Endothelial cell of umbilical vein (primary cell): ENCODE measurements around the gene SPIRE1. TPM values are rescaled to one million over a fixed set of nuclear protein-coding genes. Genes with fewer than 3 reads are reported as not detected.

ENCODE experiments used
- BruUV-seq: library from RNA; stranded (reverse); fragments of 400-500 nt; replicated peaks from 2 replicates; lab custom pipeline; 2021; lab: Mats Ljungman, UMichigan
- CTCF ChIA-PET: fragments of 300-600, 350-600 bp; sonication (Branson Sonifier 250); formaldehyde crosslinking; loops from one replicate; lab custom pipeline; 2021; ENCODE audit warnings: antibody characterized with exemption, inconsistent platforms; lab: Charles Lee
- POLR2A ChIA-PET: fragments of 300-600, 350-600 bp; sonication (Branson Sonifier 250); formaldehyde crosslinking; loops from one replicate; lab custom pipeline; 2021; ENCODE audit warnings: antibody characterized with exemption, inconsistent platforms; lab: Charles Lee
- DNase-seq: peaks from one replicate; pipeline ENCODE4 v3.0.0-alpha.2; 2011; ENCODE audit warnings: low read depth, low spot score
- FAIRE-seq: peaks from 2 replicates; lab custom pipeline; 2011; peaks lifted over from hg19 to GRCh38; lab: Jason Lieb, UNC
- H2AFZ ChIP-seq: 2 replicates; pipeline ENCODE4 v1.6.0; 2012; ENCODE audit warnings: low read depth, low read length, control low read depth, inconsistent platforms
- H3K27ac ChIP-seq: 2 replicates; pipeline ENCODE4 v1.5.1; 2011; ENCODE audit warnings: low read depth, mild to moderate bottlenecking, control low read depth, low read length, moderate library complexity; ENCODE audit not compliant: insufficient read depth
- H3K27me3 ChIP-seq, 2 experiments: 2 replicates each; pipeline versions ENCODE4 v1.6.0 to v1.6.1; 2011; ENCODE audit warnings: low read length in 2 of 2, mixed read lengths in 1 of 2; ENCODE audit not compliant: control insufficient read depth in 2 of 2, insufficient read depth in 2 of 2
- H3K36me3 ChIP-seq, 2 experiments: 2 replicates in 1 of 2; 3 replicates in 1 of 2; pipeline ENCODE4 v1.5.1; 2011; ENCODE audit warnings: low read length in 2 of 2, mild to moderate bottlenecking in 1 of 2, moderate library complexity in 1 of 2; ENCODE audit not compliant: control insufficient read depth in 2 of 2, insufficient read depth in 2 of 2; ENCODE audit errors: extremely low read depth in 1 of 2
- H3K4me1 ChIP-seq: 3 replicates; pipeline ENCODE4 v1.5.1; 2011; ENCODE audit warnings: mild to moderate bottlenecking, low read length; ENCODE audit not compliant: control insufficient read depth, insufficient read depth; ENCODE audit errors: extremely low read depth
- H3K4me2 ChIP-seq: 2 replicates; pipeline ENCODE4 v1.6.1; 2011; ENCODE audit warnings: low read length, control low read depth, mixed read lengths; ENCODE audit not compliant: insufficient read depth
- H3K4me3 ChIP-seq, 3 experiments: fragments of 200-600 bp in 1 of 3; sonication (generic), shearing (Covaris generic) in 1 of 3; replicated peaks in 1 of 3; 2 replicates each; pipeline ENCODE4 v1.5.1; 2011 to 2016; ENCODE audit warnings: control low read depth in 3 of 3, low read length in 3 of 3, mild to moderate bottlenecking in 2 of 3, inconsistent platforms in 1 of 3, low read depth in 1 of 3, moderate library complexity in 1 of 3; ENCODE audit not compliant: insufficient read depth in 1 of 3
- H3K79me2 ChIP-seq: 2 replicates; pipeline ENCODE4 v1.6.0; 2012; ENCODE audit warnings: low read length, inconsistent platforms; ENCODE audit not compliant: control insufficient read depth, insufficient read depth
- H3K9ac ChIP-seq: replicated peaks from 2 replicates; pipeline ENCODE3; 2011; ENCODE audit warnings: low read length, control low read depth; ENCODE audit not compliant: insufficient read depth; ENCODE audit errors: extremely low read depth
- H3K9me1 ChIP-seq: replicated peaks from 3 replicates; pipeline ENCODE4 v1.6.0; 2011; ENCODE audit warnings: mild to moderate bottlenecking, low read length; ENCODE audit not compliant: control insufficient read depth, insufficient read depth; ENCODE audit errors: extremely low read depth
- H3K9me3 ChIP-seq: replicated peaks from 2 replicates; pipeline ENCODE4 v1.5.1; 2012; ENCODE audit warnings: low read length, inconsistent platforms; ENCODE audit not compliant: control insufficient read depth, insufficient read depth
- H4K20me1 ChIP-seq: replicated peaks from 2 replicates; pipeline ENCODE3; 2011; ENCODE audit warnings: mild to moderate bottlenecking, low read length; ENCODE audit not compliant: control insufficient read depth, insufficient read depth; ENCODE audit errors: extremely low read depth
- EZH2 ChIP-seq: IDR thresholded peaks from 2 replicates; pipeline ENCODE4 v1.6.1; 2012; ENCODE audit warnings: borderline replicate concordance, low read depth, mild to moderate bottlenecking, moderate library complexity, low read length, inconsistent platforms; ENCODE audit not compliant: severe bottlenecking
- FOS ChIP-seq: IDR thresholded peaks from 2 replicates; pipeline ENCODE4 v1.6.1; 2011; ENCODE audit warnings: mild to moderate bottlenecking, low read length, moderate library complexity, borderline replicate concordance; ENCODE audit not compliant: insufficient read depth
- GATA2 ChIP-seq: IDR thresholded peaks from 2 replicates; pipeline ENCODE4 v1.7.0; 2011; ENCODE audit warnings: low read depth, mild to moderate bottlenecking, moderate library complexity, mixed read lengths, low read length; ENCODE audit not compliant: insufficient read length, insufficient read depth
- JUN ChIP-seq: IDR thresholded peaks from 2 replicates; pipeline ENCODE4 v1.6.1; 2011; ENCODE audit warnings: borderline replicate concordance, low read depth; ENCODE audit not compliant: insufficient read length, insufficient read depth
- MAX ChIP-seq: IDR thresholded peaks from 2 replicates; pipeline ENCODE4 v1.6.1; 2011; ENCODE audit not compliant: insufficient read depth, insufficient read length
- MYC ChIP-seq: IDR thresholded peaks from one replicate; pipeline ENCODE4 v1.6.1; 2011; ENCODE audit warnings: mild to moderate bottlenecking, low read depth, low read length
- POLR2A ChIP-seq: IDR thresholded peaks from 2 replicates; pipeline ENCODE4 v1.6.1; 2012; ENCODE audit warnings: low read depth, mild to moderate bottlenecking, control low read depth, low read length
- dilution Hi-C: fragments of 300-500 bp; cut with MboI; formaldehyde crosslinking; loops from one replicate; pipeline ENCODE4 v1.15.0; 2019; ENCODE audit warnings: low sequenced_read_pairs; ENCODE audit not compliant: extremely low pct_ligation_motif_present
- intact Hi-C: fragments of 100-400 bp; cut with micrococcal nuclease; formaldehyde crosslinking; loops from one replicate; pipeline ENCODE4 v1.10.0; 2022
- polyA plus RNA-seq, 4 experiments: library from polyadenylated mRNA; depleted of rRNA in 3 of 4; stranded (reverse) in 3 of 4; unstranded in 1 of 4; fragments of >200 nt; gene quantifications; 2 replicates each; pipeline versions ENCODE4 v1.2.1 to v1.2.3, GENCODE V29; 2011 to 2012; ENCODE audit warnings: missing spikeins in 1 of 4
- total RNA-seq: library from RNA; stranded (reverse); gene quantifications from 2 replicates; pipeline ENCODE4 v1.2.3, GENCODE V29; 2021
- TF ChIP-seq, protein P1 (sequence below), 2 donors: IDR thresholded peaks; 1 replicate in 1 of 2; 2 replicates in 1 of 2; pipeline ENCODE4 v1.5.1; 2011; ENCODE audit warnings: low read length in 2 of 2, mild to moderate bottlenecking in 2 of 2, moderate library complexity in 2 of 2, control low read depth in 1 of 2, inconsistent platforms in 1 of 2, low read depth in 1 of 2; ENCODE audit not compliant: insufficient read depth in 1 of 2; ENCODE audit errors: extremely low read depth in 1 of 2

SPIRE1 gene
- total and polyA plus RNA-seq, 2 donors (not counting 3 experiments of a cell fraction or from before 2014, with no cell fraction given), result 13.1 to 44.0 TPM

- FAIRE-seq, result peak; percentile 72
Measured at GRCh38 chr18:12608301-12608700, 49.6 kb downstream of the SPIRE1 start.

More at GRCh38 chr18:12608301-12608700, 49.6 kb downstream of the SPIRE1 start:
- Histone ChIP-seq H3K4me1 (peaks cover 29% of the 10 kb centered on the region), H3K36me3 (no peaks in the 10 kb centered on the region), H3K79me2 (peaks cover 62% of the 10 kb centered on the region), H3K27me3 (no peaks in the 10 kb centered on the region), H3K9ac (no peak overlapping the region), H3K9me1 (no peaks in the 10 kb centered on the region), H3K4me2 (no peak overlapping the region), H3K27ac (no peak overlapping the region), H2AFZ (no peak overlapping the region), H3K4me3 (no peak overlapping the region), H3K9me3 (no peaks in the 10 kb centered on the region), H4K20me1 (no peaks in the 10 kb centered on the region)
- ChIA-PET CTCF (interaction anchor here (1.9 kb wide), 1 partner anchor 8 kb away, joined by 4 read pairs; no protein-coding TSS in a partner anchor), POLR2A (no interaction called here)
- dilution Hi-C loops, result no loop called here
- no TSS peak for BruUV-seq
- no peak for TF ChIP-seq EZH2
- no peak for TF ChIP-seq POLR2A
- TF ChIP-seq MAX, result no peak
- TF ChIP-seq JUN, result no peak
- TF ChIP-seq FOS, result no peak
- TF ChIP-seq GATA2, result no peak
- TF ChIP-seq, protein P1, sequence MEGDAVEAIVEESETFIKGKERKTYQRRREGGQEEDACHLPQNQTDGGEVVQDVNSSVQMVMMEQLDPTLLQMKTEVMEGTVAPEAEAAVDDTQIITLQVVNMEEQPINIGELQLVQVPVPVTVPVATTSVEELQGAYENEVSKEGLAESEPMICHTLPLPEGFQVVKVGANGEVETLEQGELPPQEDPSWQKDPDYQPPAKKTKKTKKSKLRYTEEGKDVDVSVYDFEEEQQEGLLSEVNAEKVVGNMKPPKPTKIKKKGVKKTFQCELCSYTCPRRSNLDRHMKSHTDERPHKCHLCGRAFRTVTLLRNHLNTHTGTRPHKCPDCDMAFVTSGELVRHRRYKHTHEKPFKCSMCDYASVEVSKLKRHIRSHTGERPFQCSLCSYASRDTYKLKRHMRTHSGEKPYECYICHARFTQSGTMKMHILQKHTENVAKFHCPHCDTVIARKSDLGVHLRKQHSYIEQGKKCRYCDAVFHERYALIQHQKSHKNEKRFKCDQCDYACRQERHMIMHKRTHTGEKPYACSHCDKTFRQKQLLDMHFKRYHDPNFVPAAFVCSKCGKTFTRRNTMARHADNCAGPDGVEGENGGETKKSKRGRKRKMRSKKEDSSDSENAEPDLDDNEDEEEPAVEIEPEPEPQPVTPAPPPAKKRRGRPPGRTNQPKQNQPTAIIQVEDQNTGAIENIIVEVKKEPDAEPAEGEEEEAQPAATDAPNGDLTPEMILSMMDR (IDR thresholded peaks at IDR 0.05; ENCODE audit: extremely low read depth in 1 of 2, insufficient read depth in 1 of 2, low read depth in 1 of 2, low read length in 2 of 2), result no peak
- TF ChIP-seq MYC, result no peak
- intact Hi-C loops, result loop anchor here (5.0 kb wide), 1 partner anchor 191 kb away; no protein-coding TSS in a partner anchor
- DNase-seq, result peak; percentile 72
